GM12801 (cell line): ENCODE data around the gene SLC34A1.

Source experiments
- CTCF ChIP-seq: IDR thresholded peaks from one replicate; pipeline ENCODE4 v1.5.1; 2011; ENCODE audit warnings: control low read depth; ENCODE audit not compliant: insufficient read length; ENCODE audit errors: extremely low read depth

SLC34A1 gene

GRCh38 chr5:177421062-177421798 lies 37.0 kb downstream of the SLC34A1 start:
- no peak for TF ChIP-seq CTCF

DNA sequence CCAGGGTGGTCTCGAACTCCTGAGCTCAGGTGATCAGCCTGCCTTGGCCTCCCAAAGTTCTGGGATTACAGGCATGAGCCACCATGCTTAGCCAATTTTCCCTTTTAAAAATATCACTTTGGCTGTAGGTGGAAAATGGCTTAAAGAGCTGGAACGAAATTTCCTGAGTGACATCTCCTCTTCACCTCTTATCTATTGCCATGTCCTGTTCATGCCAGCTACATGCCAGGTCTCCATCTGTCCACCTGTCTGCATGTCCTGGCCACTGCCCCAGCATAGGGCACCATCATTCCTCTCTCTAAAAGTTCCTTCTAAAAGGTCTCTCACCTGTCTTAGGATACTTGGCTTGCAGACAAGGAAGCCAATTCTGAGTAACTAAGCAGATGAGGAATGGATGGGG lies 39.4 kb downstream of the SLC34A1 start:
- no peak for TF ChIP-seq CTCF

DNA sequence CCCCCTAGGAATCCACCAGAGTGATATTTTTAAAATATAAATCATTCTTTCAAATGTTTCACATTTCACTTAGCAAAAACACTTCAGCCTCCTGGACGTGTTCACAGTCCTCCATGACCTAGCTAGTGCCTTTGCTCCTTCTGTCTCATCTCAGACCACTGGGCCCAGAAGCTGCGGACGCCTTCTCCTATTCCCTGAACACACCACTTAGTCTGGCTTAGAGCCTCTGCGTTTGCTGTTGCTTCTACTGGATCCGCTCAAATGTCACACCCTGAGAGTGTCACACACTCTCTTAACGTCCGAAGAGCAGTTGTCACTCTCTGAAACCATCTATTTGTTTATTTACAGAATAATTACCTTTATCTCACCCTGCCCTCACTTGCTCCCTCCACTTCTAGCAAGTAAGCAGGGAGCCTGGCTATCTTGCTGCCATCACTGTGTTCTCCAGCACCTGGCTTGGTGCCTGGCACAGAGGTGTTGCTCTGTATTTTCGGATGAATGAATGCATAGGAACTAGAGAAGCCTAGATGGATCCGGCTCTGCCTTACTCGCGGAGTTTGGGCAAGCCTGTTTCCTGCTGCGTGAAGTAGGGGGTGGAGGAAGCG lies 41.1 kb downstream of the SLC34A1 start:
- TF ChIP-seq CTCF, result no peak

- no peak for TF ChIP-seq CTCF
These were observed 41.7 kb downstream of the SLC34A1 start for GRCh38 chr5:177425801-177426565.

- TF ChIP-seq CTCF, result no peak
These were observed 42.5 kb downstream of the SLC34A1 start, which contains the start of gene GRK6 for GRCh38 chr5:177426566-177427210. Gene GRK6 (plus strand): TSS chr5:177426676. CDS start chr5:177426846, 170 bp downstream.

GRCh38 chr5:177427211-177427822 lies 43.1 kb downstream of the SLC34A1 start:
- no peak for TF ChIP-seq CTCF
